Heart left ventricle (tissue), 16 donors: ENCODE measurements around the gene MTUS2. TPM values are rescaled to one million over a fixed set of nuclear protein-coding genes. Genes with fewer than 3 reads are reported as not detected.
A peak's percentile ranks its signal among the peaks of the same experiment; 100 is the strongest.

Experiments used
- ATAC-seq, 4 donors: fragments of 200-7000 bp; cut with Tn5 transposase; one replicate each; pipeline ENCODE4 v1.9.1; 2020 to 2022; ENCODE audit warnings: moderate library complexity in 4 of 4, mild to moderate bottlenecking in 3 of 4, moderate number of reproducible peaks in 1 of 4
- DNase-seq, 5 donors: peaks; one replicate each; pipeline ENCODE4 v3.0.0-alpha.2; 2020
- H3K27ac ChIP-seq, 12 donors: fragments of 200-600 bp; sonication (generic) in 4 of 12; one replicate each; pipeline versions ENCODE4 v1.5.0 to v1.8.0; 2016 to 2022; ENCODE audit warnings: mild to moderate bottlenecking in 2 of 12
- H3K27me3 ChIP-seq, 9 donors: fragments of 200-600 bp; sonication (generic) in 2 of 9; one replicate each; pipeline versions ENCODE4 v1.5.1 to v1.8.0; 2016 to 2022; ENCODE audit warnings: mild to moderate bottlenecking in 3 of 9
- H3K36me3 ChIP-seq, 9 donors: fragments of 200-600 bp; sonication (generic) in 2 of 9; one replicate each; pipeline versions ENCODE4 v1.5.0 to v1.8.0; 2018 to 2022; ENCODE audit warnings: mild to moderate bottlenecking in 2 of 9
- H3K4me1 ChIP-seq, 12 donors: fragments of 200-600 bp; sonication (generic) in 4 of 12; one replicate each; pipeline versions ENCODE4 v1.5.0 to v1.8.0; 2016 to 2022; ENCODE audit warnings: mild to moderate bottlenecking in 3 of 12
- H3K4me3 ChIP-seq, 12 donors: fragments of 200-600 bp; sonication (generic) in 4 of 12; one replicate each; pipeline versions ENCODE4 v1.5.0 to v1.8.0; 2017 to 2022; ENCODE audit warnings: mild to moderate bottlenecking in 9 of 12, moderate library complexity in 4 of 12
- H3K9me3 ChIP-seq, 12 donors: fragments of 200-600 bp; sonication (generic) in 4 of 12; one replicate each; pipeline versions ENCODE4 v1.5.0 to v1.8.0; 2016 to 2022; ENCODE audit warnings: mild to moderate bottlenecking in 1 of 12
- POLR2A ChIP-seq, 2 donors: fragments of 450-650 bp; IDR thresholded peaks; one replicate each; pipeline ENCODE4 v1.6.1; 2017; ENCODE audit warnings: antibody characterized with exemption in 2 of 2, mild to moderate bottlenecking in 2 of 2, moderate library complexity in 2 of 2
- WGBS, 4 donors: extraction: QIAGEN DNeasy Blood & Tissue Kit in 2 of 4; methylation state at CpG; one replicate each; pipeline versions ENCODE4 v1.1.5 to v1.1.7; 2013 to 2018; 5-methylcytosine and 5-hydroxymethylcytosine counted together
- intact Hi-C, 10 donors: fragments of 100-400 bp; cut with DNase I; formaldehyde crosslinking; loops; one replicate each; pipeline versions ENCODE4 v1.11.1 to v1.14.2; 2022
- long read RNA-seq, 3 donors: library from polyadenylated mRNA; unstranded; transcript quantifications; one replicate each; pipeline ENCODE4 v2.0.0, GENCODE V29; 2020 to 2021
- polyA plus RNA-seq, 2 donors: library from polyadenylated mRNA; stranded (reverse); fragments of 200-250 nt; gene quantifications; one replicate each; pipeline ENCODE4 v1.2.3, GENCODE V29; 2013
- total RNA-seq, 9 donors: library from RNA; depleted of rRNA in 2 of 9; stranded (reverse); fragments of >200 nt in 2 of 9; fragmentation: NEBNext Ultra II Directional in 3 of 9; extraction: Animal tissue kit (Norgen Biotek cat#: 25700) in 3 of 9; gene quantifications; one replicate each; pipeline versions ENCODE4 v1.1.0 to v1.2.4, GENCODE V29; 2016 to 2023
- TF ChIP-seq, protein P1 (sequence below), 12 donors: fragments of 200-600 bp; sonication (generic) in 4 of 12; IDR thresholded peaks; one replicate each; pipeline versions ENCODE4 v1.5.0 to v1.8.0; 2018 to 2022; ENCODE audit warnings: antibody characterized with exemption in 12 of 12, mild to moderate bottlenecking in 5 of 12
- donor health status: ischemic (EF 13 %, LVEDD 7.1; RV severe dilation, severe dysfunction).
- donor health status: healthy with polysubstance abuse.
- donor health status: DM: no; HTN: yes; CAD: no.
- donor health status: DM: no; HTN: no; CAD: no.
- donor health status: ischemic (EF 25% LVEDD 6.9; RV normal size, moderate dysfunction).
- donor health status: ischemic (EF 25% LVEDD 5.7; RV mildly dilated, moderate dysfunction).
- donor health status: healthy.
- donor health status: DM: yes; HTN: yes; CAD: no.
- donor health status: ischemic (EF 35%, LVEDD 5.7; RV mildly dilated, moderate dysfunction).
- donor health status: nonischemic (EF 11% LVEDD 7.7; RV severe dilation, severe dysfunction).
- donor health status: DM: yes; HTN: yes; CAD: no.
- donor health status: PGD.
- donor health status: ischemic (EF 29% LVEDD 5.4; RV normal size, mild dysfunction).
- donor health status: nonischemic (EF 23%, LVEDD 6.1; RV moderate dilation, normal function).

MTUS2 gene
- total RNA-seq: 100 to 1,000 TPM in 3 of 9 donors, 10 to 100 TPM in 6; 35.9 to 174 (median 67.9) TPM
- polyA plus RNA-seq: 10 to 100 TPM; 28.7 to 75.0 TPM
- long read RNA-seq, donor 1, transcript MTUS2-202 (9 exons, 1,793 nt): major isoform, 183 of 220 reads
- long read RNA-seq, donor 1, partial matches to known transcripts: 10 of 220 reads
- long read RNA-seq, donor 1, other reads (novel, unspliced or antisense): 27 of 220 reads
- long read RNA-seq, donor 2, transcript MTUS2-205 (8 exons, 1,165 nt): minor isoform, 11 of 267 reads
- long read RNA-seq, donor 2, transcript MTUS2-202 (9 exons, 1,793 nt): major isoform, 222 of 267 reads
- long read RNA-seq, donor 2, partial matches to known transcripts: 8 of 267 reads
- long read RNA-seq, donor 2, other reads (novel, unspliced or antisense): 26 of 267 reads
- long read RNA-seq, donor 3, transcript MTUS2-202 (9 exons, 1,793 nt): major isoform, 112 of 141 reads
- long read RNA-seq, donor 3, partial matches to known transcripts: 4 of 141 reads
- long read RNA-seq, donor 3, other reads (novel, unspliced or antisense): 25 of 141 reads

DNA sequence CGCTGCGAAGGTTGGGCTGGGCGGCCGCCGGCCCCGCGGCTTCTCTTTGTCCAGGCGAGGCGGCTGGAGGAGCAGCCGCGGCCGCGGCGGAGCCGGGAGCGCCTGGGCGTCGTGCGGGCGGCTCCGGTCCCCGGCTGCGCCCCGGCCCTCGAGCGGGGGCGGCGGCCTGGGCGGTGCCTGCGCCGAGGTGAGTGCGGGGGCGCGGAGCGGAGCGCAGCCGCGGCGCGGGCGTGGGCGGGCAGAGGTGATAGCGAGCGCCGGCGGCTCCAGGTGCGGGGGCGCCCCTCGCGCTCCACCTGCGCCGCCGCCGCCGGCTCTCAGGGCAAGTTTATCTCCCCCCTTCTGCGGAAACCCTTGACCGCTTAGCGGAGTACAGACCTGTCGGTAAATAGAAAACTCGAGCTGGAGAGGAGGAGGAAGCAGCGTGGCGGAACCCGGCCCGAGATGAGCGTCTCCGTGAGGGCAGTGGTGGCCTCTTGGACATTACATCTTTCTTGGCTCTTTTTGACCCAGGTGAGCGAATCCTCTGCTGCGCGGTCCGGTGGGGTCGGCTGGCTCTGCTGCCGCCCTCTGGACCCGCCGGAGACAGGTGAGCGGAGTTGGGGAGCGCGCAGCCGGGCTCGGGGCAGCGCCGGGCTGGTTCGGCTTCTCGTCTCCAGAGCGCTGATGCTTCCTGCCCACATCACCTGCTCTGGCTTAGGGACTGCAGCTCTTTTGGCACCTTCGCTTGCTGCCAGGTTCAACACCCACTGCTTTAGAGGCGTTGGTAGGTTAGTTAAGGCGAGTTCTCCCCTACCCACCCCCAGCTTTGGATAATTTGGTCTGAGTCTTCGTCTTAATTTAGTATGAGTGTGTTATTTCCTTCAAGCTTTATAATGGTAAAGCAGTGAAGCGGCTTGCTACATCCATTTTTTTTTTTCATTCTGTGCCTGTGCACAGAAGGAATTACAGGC is at the start of gene MTUS2:
Gene MTUS2 (plus strand): TSS at position 241 of the 953 bp plus-strand sequence.
- Histone ChIP-seq H3K27me3 (peaks cover 0 to 55% (median 15%) of the 10 kb centered on the region in 9 donors), H3K4me1 (peaks cover 0 to 16% (median 8%) of the 10 kb centered on the region in 12 donors), H3K36me3 (no peaks in the 10 kb centered on the region), H3K27ac (peak within 1 kb of the TSS in 8 of 12 donors; percentile 5 to 67 (median 35)), H3K9me3 (peaks cover 0 to 8% (median 0%) of the 10 kb centered on the region in 12 donors), H3K4me3 (peak within 1 kb of the TSS; percentile 38 to 79 (median 60))
- ATAC-seq (peak; percentile 23 to 61 (median 39)), DNase-seq (no peak)
- intact Hi-C loops: loop anchor here in 7 of 10 donors (2.0 to 10.0 kb wide), 7 partner anchors 134 to 544 kb away; no protein-coding TSS in a partner anchor
- TF ChIP-seq, protein P1, sequence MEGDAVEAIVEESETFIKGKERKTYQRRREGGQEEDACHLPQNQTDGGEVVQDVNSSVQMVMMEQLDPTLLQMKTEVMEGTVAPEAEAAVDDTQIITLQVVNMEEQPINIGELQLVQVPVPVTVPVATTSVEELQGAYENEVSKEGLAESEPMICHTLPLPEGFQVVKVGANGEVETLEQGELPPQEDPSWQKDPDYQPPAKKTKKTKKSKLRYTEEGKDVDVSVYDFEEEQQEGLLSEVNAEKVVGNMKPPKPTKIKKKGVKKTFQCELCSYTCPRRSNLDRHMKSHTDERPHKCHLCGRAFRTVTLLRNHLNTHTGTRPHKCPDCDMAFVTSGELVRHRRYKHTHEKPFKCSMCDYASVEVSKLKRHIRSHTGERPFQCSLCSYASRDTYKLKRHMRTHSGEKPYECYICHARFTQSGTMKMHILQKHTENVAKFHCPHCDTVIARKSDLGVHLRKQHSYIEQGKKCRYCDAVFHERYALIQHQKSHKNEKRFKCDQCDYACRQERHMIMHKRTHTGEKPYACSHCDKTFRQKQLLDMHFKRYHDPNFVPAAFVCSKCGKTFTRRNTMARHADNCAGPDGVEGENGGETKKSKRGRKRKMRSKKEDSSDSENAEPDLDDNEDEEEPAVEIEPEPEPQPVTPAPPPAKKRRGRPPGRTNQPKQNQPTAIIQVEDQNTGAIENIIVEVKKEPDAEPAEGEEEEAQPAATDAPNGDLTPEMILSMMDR (IDR thresholded peaks at IDR 0.05): no peak
- TF ChIP-seq POLR2A (IDR thresholded peaks at IDR 0.05): no peak
- WGBS, 4 donors: 1 to 3% (median 2%) methylated on average over 34 to 89 of the region's 89 CpGs

DNA sequence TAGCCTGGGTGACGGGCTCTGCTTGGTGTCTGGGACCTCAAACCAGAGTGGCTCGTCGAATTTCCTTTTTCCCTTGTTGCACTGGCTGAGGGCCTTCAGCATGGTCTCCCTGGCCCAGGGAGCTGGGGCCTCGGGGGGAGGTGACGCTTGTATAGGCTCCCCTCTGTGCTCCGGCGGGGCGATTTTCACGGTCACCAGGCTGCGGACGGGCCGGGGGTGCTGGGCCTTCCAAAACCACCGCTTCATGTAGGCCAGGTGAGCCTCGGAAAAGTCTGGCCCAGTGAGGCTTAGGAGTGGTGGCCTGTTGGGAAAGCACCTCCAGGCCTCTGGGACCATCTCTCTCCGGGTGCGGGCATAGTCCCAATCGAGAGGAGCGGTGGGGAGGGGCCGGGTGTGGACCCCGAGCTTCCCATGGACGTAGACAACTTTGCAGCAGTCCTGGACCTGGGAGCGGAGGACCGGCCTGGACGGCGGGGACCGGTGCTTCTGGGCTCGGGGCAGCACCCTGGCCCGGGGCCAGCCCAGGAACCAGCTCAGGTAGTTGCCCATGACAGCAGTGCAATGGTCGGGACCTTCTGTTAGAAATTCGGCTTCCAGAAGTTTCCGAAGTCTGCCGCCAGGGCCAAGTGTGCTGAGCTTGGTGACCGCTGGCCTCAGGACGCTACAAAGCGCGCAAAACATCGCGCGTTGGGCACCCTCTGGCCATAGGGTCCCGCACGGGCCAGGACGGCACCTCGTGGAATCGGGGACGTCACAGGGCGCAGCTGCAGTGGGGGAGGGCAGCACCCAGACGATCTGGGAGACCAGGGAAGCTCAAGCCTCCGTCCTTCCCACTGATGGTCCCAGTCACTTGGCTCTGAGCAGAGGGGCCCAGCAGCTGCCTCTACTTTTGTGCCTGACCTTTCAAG is 41.6 kb upstream of the MTUS2 start:
- Histone ChIP-seq H3K27ac (no peak overlapping the region), H3K27me3 (no peaks in the 10 kb centered on the region), H3K36me3 (no peaks in the 10 kb centered on the region), H3K4me1 (no peaks in the 10 kb centered on the region), H3K4me3 (no peak overlapping the region), H3K9me3 (peaks cover 0 to 17% (median 0%) of the 10 kb centered on the region in 12 donors)
- DNase-seq (no peak), ATAC-seq (no peak)
- WGBS, 4 donors: 94 to 95% (median 95%) methylated on average over 41 to 48 of the region's 48 CpGs
- TF ChIP-seq, protein P1 (IDR thresholded peaks at IDR 0.05): no peak
- TF ChIP-seq POLR2A (IDR thresholded peaks at IDR 0.05): no peak
- intact Hi-C loops: no loop called here

DNA sequence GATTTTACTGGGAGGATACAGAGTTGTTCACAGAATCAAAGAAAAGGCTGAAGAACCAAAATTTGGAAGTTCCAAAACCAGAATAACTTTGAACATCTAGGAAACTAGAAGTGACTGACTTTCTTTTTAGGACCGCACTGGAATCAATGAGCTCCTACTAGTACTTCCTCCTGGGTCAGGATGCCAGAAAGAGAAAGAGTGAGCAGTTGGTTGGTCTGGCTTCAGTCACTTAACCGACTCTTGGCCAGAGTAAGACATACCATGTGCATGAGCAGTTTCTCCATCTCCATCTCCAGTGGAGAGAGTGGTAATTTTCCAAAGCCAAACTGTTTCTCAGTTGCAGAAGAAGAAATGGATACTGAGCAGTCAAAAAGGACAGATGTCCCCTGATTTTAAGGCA is 27.1 kb upstream of the MTUS2 start:
- no peak for DNase-seq
- Histone ChIP-seq H3K36me3 (no peaks in the 10 kb centered on the region), H3K9me3 (no peaks in the 10 kb centered on the region), H3K27ac (no peak overlapping the region), H3K27me3 (peaks cover 0 to 19% (median 0%) of the 10 kb centered on the region in 9 donors), H3K4me1 (peaks cover 0 to 9% (median 0%) of the 10 kb centered on the region in 12 donors), H3K4me3 (no peak overlapping the region)
- TF ChIP-seq, protein P1 (IDR thresholded peaks at IDR 0.05): no peak
- no peak for TF ChIP-seq POLR2A (IDR thresholded peaks at IDR 0.05)
- ATAC-seq: peak in 2 of 4 donors; percentile 68 to 85
- WGBS, 4 donors: 29 to 49% (median 37%) methylated on average over 2 of the region's 2 CpGs
- intact Hi-C loops: loop anchor here in 6 of 10 donors (5.0 to 10.0 kb wide), 7 partner anchors 36 to 478 kb away; no protein-coding TSS in a partner anchor
